HG03064 (cell line): ENCODE measurements around the gene MAOB.

Experiments used
- ATAC-seq: cut with Tn5 transposase; IDR thresholded peaks from one replicate; pipeline ENCODE4 v1.9.1; 2021; ENCODE audit warnings: low read depth; ENCODE audit not compliant: unreplicated experiment

MAOB gene

DNA sequence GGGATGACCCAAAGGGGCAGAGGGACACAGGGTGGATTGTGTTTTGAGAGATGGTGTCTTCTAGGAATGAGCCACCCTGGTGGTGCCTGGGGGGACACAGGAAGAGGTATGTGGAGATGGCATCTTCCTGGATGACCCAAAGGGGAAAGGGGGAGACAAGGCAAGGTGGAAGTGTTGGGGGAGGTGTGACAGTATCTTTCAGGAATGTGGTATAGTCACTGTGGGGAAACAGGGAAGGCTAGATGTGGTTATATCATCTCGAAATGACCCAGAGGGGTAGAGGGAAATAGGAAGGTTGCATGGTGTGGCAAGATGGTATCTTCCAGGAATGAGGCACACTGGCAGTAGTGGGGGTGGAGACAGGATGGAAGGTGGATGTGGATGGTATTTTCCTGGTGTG is 163.3 kb downstream of the MAOB start:
- no peak for ATAC-seq

DNA sequence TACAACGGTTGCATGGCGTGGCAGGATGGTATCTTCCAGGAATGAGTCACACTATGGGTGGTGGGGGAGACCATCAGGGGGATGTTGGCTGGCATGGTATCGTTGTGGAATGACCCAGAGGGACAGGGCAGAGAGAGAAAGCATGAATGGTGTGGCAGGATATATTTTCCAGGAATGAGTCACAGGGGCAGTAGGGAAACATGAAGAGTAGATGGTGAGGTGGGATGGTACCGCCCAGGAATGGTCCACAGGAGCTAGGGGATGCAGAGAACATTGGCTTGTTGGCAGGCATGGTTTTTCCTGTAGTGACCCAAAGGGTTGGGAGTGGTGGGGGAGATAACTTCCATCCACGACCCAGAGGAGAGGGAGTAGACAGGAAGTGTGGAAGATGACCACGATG is 163.7 kb downstream of the MAOB start:
- no peak for ATAC-seq

DNA sequence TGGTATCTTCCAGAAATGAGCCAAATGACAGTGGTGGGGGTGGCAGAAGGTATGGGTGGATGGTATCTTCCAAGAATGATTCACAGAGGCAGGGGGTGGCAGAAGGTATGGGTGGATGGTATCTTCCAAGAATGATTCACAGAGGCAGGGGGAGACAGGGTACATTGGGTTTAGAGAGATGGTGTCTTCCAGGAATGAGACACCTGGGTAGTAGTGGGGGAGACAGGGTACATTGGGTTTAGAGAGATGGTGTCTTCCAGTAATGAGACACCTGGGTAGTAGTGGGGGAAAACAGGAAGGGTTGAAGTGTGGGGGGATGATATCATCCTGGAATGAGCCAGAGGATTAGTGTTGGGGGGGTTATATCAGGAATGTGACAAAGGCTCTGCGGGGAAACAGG is 164.2 kb downstream of the MAOB start:
- ATAC-seq: no peak

DNA sequence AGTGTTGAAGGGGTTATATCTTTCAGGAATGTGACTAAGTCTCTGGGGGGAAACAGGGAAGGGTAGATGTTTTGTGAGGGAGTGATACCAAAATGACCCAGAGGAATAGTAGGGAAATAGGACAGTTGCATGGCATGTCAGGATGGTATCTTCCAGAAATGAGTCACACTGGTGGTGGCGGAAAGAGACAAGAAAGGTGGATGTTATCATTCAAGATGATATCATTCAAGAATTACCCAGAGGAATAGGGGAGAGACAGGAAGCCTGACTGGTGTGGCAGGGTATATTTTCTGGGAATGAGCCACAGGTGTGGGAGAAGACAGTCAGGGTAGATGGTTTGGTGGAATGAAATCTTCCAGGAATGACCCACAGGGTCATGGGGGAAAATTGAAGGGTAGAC is 165.1 kb downstream of the MAOB start:
- ATAC-seq: no peak

DNA sequence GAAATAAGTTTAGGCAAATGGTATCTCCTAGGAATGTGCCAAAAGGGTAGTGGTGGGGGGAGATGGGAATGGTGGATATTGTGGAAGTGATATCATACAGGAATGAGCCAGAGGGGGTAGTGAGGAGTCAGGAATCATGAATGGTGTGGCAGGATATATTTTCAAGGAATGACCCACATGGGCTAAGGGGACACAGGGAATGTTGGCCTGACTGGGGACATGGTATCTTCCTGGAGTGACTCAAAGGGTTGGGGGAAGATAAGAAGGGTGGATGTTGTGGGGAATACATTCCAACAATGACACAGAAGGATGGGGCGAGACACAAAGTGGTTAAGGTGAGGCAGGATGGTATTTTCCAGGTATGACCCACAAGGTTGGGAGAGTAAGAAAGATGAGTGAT is 165.6 kb downstream of the MAOB start:
- ATAC-seq: no peak
